Stimulated activated CD4-positive, alpha-beta T cell treated with anti-CD3 and anti-CD28 coated beads, Interleukin-15, amount 100 ng/mL, for 24 hours (primary cell): ENCODE data around the gene M1AP.

Source experiments
- DNase-seq: peaks from one replicate; pipeline ENCODE4 v3.0.0-alpha.2; 2020

Gene M1AP

GRCh38 chr2:74560591-74560990 lies 87.5 kb downstream of the M1AP start:
- DNase-seq: no peak

- DNase-seq: no peak
Observed at GRCh38 chr2:74559912-74560311, 88.2 kb downstream of the M1AP start.

GRCh38 chr2:74558284-74559230 lies 89.6 kb downstream of the M1AP start:
- no peak for DNase-seq

GRCh38 chr2:74556831-74557370 lies 91.2 kb downstream of the M1AP start:
- no peak for DNase-seq

GRCh38 chr2:74556159-74556558 lies 92.0 kb downstream of the M1AP start:
- DNase-seq: no peak

- DNase-seq: no peak
Observed at GRCh38 chr2:74555610-74556103, 92.5 kb downstream of the M1AP start.

GRCh38 chr2:74554820-74555531 lies 93.2 kb downstream of the M1AP start:
- peak; percentile 65 for DNase-seq

- peak; percentile 92 for DNase-seq
Observed at GRCh38 chr2:74553892-74554819, 94.0 kb downstream of the M1AP start, which contains the start of the genes DOK1 and LOXL3. TSS of gene DOK1 (plus strand) at chr2:74554720. CDS start at chr2:74554755, 35 bp downstream. TSS of gene LOXL3 (minus strand) at chr2:74553942. CDS start at chr2:74552634, 1,308 bp downstream.

- no peak for DNase-seq
Observed at GRCh38 chr2:74552914-74553811, 95.0 kb downstream of the M1AP start.

- no peak for DNase-seq
Observed at GRCh38 chr2:74551942-74552913, 95.9 kb downstream of the M1AP start.

GRCh38 chr2:74551530-74551929 lies 96.6 kb downstream of the M1AP start:
- no peak for DNase-seq

GRCh38 chr2:74550231-74550630 lies 97.9 kb downstream of the M1AP start:
- DNase-seq: no peak

GRCh38 chr2:74548900-74549826 lies 99.0 kb downstream of the M1AP start:
- DNase-seq: peak; percentile 62

GRCh38 chr2:74548285-74548899 lies 99.7 kb downstream of the M1AP start:
- DNase-seq: no peak

GRCh38 chr2:74546004-74546403 lies 102.1 kb downstream of the M1AP start:
- DNase-seq: no peak

GRCh38 chr2:74544634-74545033 lies 103.5 kb downstream of the M1AP start:
- DNase-seq: no peak

- no peak for DNase-seq
Observed at GRCh38 chr2:74542978-74543377, 105.2 kb downstream of the M1AP start.

GRCh38 chr2:74540291-74540690 lies 107.8 kb downstream of the M1AP start:
- no peak for DNase-seq
